ENCODE results near the gene GNB1L. TPM values are rescaled to one million over a fixed set of nuclear protein-coding genes. Genes with fewer than 3 reads are reported as not detected.

Gene GNB1L
- total RNA-seq, 4 donors from 2014 or later = 0.59 to 12.2 (median 3.1) TPM

DNA sequence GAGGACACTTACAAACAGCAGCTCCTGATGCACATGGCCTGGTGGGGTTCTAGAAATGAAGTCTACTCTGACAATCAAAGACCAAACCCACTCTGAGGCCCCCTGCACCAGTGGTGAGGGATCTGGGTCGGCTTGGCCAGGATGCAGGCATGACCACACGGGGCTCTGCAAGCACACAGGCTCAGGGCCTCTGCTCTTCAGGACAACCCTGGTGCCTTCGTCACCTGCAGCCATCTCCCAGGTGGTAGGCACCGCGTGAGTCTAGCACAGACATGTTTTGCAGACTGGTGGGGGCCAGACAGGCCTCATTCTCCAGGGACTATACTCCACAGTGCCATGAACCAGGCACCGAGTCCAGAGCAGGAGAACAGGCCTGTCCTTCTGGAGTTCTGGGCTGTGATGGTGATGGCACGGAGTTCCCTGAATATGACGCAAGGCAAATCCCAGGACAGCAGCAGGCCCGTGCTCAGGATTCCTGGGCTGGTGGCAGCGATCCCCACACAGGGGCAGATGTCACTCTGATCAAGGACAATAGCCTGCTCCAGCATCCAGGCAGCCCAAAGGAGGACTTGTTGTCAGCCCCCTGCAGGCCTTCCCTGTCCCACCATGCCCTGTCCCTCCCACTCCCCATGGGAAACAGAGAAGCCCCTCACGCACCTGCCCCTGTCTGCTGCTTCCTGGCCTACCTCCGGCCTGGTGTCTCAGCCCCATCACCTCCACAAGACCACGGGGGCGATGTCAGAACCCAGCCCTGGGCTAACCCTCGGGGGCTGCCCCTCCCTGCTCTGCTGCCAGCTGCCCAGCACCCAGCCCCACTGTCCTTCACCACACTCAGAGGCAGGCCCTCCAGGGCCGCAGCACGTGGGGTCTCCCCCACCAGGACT, 36.1 kb downstream of the GNB1L start:
- no peak overlapping the region for H3K27ac ChIP-seq
- no peaks in the 10 kb centered on the region for H3K4me1 ChIP-seq
- no peak for DNase-seq
- no peak overlapping the region for H3K4me3 ChIP-seq
- H3K36me3 ChIP-seq = no peaks in the 10 kb centered on the region
- no peaks in the 10 kb centered on the region for H3K9me3 ChIP-seq
- TF ChIP-seq, protein P1, sequence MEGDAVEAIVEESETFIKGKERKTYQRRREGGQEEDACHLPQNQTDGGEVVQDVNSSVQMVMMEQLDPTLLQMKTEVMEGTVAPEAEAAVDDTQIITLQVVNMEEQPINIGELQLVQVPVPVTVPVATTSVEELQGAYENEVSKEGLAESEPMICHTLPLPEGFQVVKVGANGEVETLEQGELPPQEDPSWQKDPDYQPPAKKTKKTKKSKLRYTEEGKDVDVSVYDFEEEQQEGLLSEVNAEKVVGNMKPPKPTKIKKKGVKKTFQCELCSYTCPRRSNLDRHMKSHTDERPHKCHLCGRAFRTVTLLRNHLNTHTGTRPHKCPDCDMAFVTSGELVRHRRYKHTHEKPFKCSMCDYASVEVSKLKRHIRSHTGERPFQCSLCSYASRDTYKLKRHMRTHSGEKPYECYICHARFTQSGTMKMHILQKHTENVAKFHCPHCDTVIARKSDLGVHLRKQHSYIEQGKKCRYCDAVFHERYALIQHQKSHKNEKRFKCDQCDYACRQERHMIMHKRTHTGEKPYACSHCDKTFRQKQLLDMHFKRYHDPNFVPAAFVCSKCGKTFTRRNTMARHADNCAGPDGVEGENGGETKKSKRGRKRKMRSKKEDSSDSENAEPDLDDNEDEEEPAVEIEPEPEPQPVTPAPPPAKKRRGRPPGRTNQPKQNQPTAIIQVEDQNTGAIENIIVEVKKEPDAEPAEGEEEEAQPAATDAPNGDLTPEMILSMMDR (IDR thresholded peaks at IDR 0.05) = no peak
- TF ChIP-seq POLR2A (IDR thresholded peaks at IDR 0.05) = no peak
- H3K27me3 ChIP-seq = no peaks in the 10 kb centered on the region
- intact Hi-C loops (cut with DNase I; ENCODE audit: low total_unique reads) = no loop called here

DNA sequence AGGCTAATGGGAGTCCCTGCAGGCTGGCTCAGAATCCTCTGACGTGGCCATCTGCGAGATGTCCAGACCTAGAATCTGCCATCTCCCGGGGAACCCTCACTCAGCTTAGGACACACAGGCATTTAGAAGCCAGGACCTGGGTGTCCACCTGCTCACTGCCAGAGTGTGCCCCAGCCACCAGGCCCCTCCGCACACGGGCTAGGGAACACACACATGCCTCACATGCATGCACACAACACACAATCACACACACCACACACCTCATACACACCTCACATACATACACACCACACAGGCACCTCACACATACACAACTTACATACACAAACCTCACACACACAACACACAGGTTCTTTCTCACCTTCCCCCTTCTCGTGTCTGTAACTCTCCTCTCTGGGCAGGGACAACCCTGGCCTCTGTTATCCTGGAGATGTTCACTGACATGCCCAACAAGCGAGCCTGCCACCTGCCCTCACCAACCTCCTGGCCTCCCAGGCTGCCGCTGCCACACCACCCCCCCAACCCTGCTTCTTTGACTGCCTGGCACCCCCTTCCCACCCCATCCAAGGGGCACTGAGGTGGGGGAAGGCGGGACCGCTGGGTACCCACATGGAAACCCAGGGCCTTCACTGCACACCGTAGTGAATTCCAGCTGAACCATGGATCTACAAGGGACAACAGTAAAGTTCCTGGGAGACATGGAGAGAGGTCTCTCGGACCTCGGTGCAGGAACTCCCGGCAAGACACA, 38.1 kb downstream of the GNB1L start:
- Histone ChIP-seq H3K27ac (no peak overlapping the region), H3K27me3 (no peaks in the 10 kb centered on the region), H3K4me3 (no peak overlapping the region), H3K9me3 (no peaks in the 10 kb centered on the region), H3K4me1 (no peaks in the 10 kb centered on the region), H3K36me3 (no peaks in the 10 kb centered on the region)
- intact Hi-C loops (cut with DNase I; ENCODE audit: low total_unique reads) = no loop called here
- TF ChIP-seq, protein P1 (IDR thresholded peaks at IDR 0.05) = no peak
- TF ChIP-seq POLR2A (IDR thresholded peaks at IDR 0.05) = no peak
- no peak for DNase-seq

DNA sequence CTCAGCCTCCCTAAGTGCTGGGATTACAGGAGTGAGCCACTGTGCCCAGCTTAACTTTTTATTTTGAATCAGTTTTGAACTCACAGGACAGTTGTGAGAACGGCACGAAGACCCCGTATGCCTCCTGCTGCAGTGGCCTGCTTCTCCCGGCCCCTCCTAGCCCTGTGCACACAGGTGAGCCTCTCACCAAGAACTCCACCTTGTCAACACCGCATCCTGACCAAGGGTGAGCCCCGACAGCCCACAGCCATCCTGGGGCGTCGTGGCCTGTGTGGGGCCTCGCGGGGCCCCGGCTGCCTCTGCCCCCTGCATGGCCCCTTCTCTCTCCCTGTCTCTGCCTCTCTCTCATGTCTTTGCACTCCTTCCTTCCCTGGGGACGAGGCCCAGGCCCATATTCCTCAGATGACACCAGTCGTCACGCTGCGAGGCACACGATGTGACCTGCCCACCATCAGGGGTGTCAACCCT, 38.8 kb downstream of the GNB1L start:
- Histone ChIP-seq H3K4me3 (no peak overlapping the region), H3K27me3 (no peaks in the 10 kb centered on the region), H3K27ac (no peak overlapping the region), H3K4me1 (peaks cover 0 to 6% of the 10 kb centered on the region in 2 donors), H3K9me3 (no peaks in the 10 kb centered on the region), H3K36me3 (no peaks in the 10 kb centered on the region)
- DNase-seq = no peak
- intact Hi-C loops (cut with DNase I; ENCODE audit: low total_unique reads) = no loop called here
- no peak for TF ChIP-seq POLR2A (IDR thresholded peaks at IDR 0.05)

DNA sequence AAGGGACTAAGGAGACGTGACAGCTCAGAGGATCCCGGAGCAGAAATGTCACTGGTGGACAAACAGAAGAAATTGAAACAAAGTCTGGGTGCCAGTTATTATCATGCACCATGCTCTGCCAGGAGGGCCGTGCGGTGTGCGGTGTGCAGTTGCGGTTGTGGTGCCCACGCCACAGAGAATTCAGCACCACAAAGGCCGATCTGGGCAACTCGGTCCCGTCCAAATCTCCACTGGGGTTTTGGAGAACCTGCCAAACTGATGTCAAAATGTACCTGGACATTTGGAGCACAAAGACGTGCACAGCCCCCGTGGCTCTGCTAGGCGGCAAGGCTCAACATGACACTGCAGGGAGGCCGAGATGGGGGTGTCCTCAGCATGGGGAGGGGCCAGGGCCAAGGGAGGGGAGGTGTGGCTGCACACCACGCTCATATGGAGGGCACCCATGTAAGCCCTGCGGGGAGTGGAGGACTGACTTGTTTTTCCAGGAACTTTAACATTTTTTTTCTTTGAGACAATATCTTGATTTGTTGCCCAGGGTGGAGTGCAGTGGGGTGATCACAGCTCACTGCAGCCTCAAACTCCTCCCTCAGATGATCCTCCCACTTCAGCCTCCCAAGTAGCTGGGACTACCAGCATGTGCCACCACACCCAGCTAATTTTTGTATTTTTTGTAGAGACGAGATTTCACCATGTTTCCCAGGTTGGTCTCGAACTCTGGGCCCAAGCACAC, 39.4 kb downstream of the GNB1L start:
- no peak overlapping the region for H3K27ac ChIP-seq
- DNase-seq = no peak

DNA sequence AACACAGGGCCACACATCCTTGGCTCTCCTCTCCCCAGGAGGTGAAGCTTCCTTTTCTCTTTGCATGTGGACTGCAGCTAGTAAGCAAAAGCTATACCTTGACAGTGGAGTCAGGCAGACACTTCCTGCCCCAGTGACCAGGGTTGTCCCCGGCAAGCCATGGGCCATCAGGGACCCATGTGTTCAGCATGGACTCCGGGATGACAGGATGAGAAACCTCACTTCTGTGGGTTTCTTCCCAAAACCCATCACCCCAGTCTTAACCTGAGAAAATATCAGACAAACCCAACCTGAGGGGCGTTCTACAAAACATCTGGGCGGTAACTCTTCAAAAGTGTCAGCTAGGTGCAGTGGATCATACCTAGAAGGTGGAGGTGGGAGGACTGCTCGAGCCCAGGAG, 40.2 kb downstream of the GNB1L start:
- no peak for DNase-seq
- H3K4me3 ChIP-seq = no peak overlapping the region

More for the DNA sequence above, 39.4 kb downstream of the GNB1L start:
- Histone ChIP-seq H3K9me3 (no peaks in the 10 kb centered on the region), H3K36me3 (no peaks in the 10 kb centered on the region), H3K4me1 (peaks cover 0 to 7% of the 10 kb centered on the region in 2 donors), H3K27me3 (no peaks in the 10 kb centered on the region), H3K4me3 (no peak overlapping the region)
- intact Hi-C loops (cut with DNase I; ENCODE audit: low total_unique reads) = no loop called here
- no peak for TF ChIP-seq POLR2A (IDR thresholded peaks at IDR 0.05)
- TF ChIP-seq, protein P1 (IDR thresholded peaks at IDR 0.05) = no peak

More for the DNA sequence above, 40.2 kb downstream of the GNB1L start:
- H3K27ac ChIP-seq = no peak overlapping the region
- H3K9me3 ChIP-seq = no peaks in the 10 kb centered on the region
- H3K36me3 ChIP-seq = no peaks in the 10 kb centered on the region
- TF ChIP-seq, protein P1 (IDR thresholded peaks at IDR 0.05) = no peak
- no peak for TF ChIP-seq POLR2A (IDR thresholded peaks at IDR 0.05)
- H3K27me3 ChIP-seq = no peaks in the 10 kb centered on the region
- peaks cover 0 to 7% of the 10 kb centered on the region in 2 donors for H3K4me1 ChIP-seq
- intact Hi-C loops (cut with DNase I; ENCODE audit: low total_unique reads) = no loop called here
